Bronchus fibroblast of lung (primary cell): ENCODE measurements around the gene TRERF1. TPM values are rescaled to one million over a fixed set of nuclear protein-coding genes. Genes with fewer than 3 reads are reported as not detected.

ENCODE experiments used
- total RNA-seq: library from RNA; depleted of rRNA; stranded (reverse); fragments of >200 nt; gene quantifications from 2 replicates; pipeline ENCODE4 v1.2.3, GENCODE V29; 2015

The TRERF1 gene, protein sequence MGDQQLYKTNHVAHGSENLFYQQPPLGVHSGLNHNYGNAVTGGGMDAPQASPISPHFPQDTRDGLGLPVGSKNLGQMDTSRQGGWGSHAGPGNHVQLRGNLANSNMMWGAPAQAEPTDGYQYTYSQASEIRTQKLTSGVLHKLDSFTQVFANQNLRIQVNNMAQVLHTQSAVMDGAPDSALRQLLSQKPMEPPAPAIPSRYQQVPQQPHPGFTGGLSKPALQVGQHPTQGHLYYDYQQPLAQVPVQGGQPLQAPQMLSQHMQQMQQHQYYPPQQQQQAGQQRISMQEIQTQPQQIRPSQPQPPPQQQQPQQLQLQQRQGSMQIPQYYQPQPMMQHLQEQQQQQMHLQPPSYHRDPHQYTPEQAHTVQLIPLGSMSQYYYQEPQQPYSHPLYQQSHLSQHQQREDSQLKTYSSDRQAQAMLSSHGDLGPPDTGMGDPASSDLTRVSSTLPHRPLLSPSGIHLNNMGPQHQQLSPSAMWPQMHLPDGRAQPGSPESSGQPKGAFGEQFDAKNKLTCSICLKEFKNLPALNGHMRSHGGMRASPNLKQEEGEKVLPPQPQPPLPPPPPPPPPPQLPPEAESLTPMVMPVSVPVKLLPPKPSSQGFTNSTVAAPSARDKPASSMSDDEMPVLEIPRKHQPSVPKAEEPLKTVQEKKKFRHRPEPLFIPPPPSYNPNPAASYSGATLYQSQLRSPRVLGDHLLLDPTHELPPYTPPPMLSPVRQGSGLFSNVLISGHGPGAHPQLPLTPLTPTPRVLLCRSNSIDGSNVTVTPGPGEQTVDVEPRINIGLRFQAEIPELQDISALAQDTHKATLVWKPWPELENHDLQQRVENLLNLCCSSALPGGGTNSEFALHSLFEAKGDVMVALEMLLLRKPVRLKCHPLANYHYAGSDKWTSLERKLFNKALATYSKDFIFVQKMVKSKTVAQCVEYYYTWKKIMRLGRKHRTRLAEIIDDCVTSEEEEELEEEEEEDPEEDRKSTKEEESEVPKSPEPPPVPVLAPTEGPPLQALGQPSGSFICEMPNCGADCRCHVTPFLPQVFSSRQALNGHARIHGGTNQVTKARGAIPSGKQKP (N-terminal part only)
- 7.0 and 7.2 TPM in 2 replicates for total RNA-seq

DNA sequence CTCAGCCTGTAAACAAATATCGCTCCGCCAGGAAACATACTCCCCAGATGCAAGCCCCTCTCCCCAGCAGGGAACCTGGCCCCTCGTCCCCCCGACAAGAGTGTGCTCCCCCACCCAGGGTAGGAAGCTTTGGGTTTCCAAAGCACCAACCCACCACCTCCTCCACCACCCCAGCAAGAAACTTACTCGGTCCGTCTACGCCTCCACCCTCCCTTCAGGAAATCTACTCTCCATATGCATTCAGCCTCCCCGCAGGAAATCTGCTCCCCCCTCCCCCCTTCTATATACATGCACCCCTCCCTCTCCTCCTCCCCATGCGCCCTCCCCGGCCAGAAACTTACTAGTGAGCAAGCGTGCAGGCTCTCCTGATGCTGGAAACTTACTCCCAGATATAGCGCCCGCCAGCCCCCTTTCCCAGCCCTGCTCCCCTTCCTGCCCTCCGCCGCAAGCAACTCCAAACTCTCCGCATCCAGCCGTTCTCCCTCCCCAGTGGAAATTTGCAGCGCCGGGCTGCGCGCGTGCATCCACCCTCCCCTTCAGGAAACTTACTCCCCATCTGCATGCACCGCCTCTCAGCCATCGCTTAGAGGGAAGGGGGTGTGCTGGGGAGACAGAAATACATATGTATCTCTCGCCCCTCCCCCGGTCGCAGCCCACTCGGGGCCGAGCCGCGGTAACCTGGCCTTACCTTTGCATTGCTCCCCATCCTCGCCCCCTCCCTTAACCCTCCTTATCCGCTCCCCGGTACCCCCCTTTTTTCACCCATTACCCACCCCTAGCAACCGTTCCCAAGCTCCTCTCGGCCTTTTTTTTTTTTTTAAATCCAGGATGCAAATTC lies at the start of gene TRERF1:
TRERF1 (minus strand) TSS at position 594 of the 838 bp plus-strand sequence. CDS start 182,336 bp downstream, outside the sequence.

DNA sequence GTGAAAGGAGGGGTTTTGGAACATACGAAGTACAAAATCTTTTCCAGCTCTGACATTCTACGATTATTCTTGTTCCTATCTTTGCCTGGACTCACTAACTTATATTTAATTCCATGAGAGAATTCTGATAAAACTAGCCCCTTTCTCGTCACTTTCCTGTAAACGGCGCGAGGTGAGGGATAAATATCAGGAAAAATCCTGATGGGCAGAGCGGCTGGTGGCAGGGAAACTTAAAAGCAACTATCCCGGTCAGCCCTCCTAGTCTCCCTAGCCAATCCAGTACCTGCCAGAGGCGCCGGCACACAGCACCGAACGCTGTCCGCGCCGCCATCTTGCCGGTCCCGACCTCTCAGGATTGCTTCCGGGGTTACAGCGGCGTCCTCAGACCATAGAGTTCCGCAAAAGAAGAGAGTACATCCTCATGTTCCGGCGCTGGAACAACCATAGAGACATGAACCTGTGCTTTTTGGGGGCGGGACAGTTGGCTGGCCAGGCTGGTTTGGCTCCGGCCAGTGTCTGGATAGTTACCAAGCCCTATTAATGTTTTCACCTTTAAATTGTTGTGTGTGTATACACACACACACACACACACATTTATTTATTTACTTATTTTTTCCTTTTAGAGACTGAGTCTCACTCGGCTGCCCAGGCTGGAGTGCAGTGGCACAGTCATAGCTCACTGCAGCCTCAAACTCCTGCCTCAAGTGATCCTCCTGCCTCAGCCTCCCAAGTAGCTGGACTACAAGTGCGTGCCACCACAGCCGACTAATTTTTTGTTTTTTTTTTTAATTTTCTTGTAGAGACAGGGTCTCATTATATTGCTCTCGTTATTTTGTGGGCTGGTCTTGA lies 234.0 kb downstream of the TRERF1 start, which contains the start of gene MRPS10:
MRPS10 (minus strand) TSS at position 343 of the 849 bp plus-strand sequence; CDS start at position 331, 12 bp downstream.

Other genes starting within 250 kb of the TRERF1 start
- 37.5 and 42.2 TPM in 2 replicates for gene MRPS10, start 234.1 kb downstream of the TRERF1 start, total RNA-seq
- gene UBR2, start 112.1 kb upstream of the TRERF1 start, total RNA-seq: 10.0 and 10.1 TPM in 2 replicates